NT2/D1 (cell line): ENCODE results near the gene PDGFRA.

Experiments used
- YY1 ChIP-seq: IDR thresholded peaks from 2 replicates; pipeline ENCODE4 v1.6.1; 2011; ENCODE audit not compliant: insufficient read length, insufficient read depth
- ZNF274 ChIP-seq: IDR thresholded peaks from 2 replicates; pipeline ENCODE4 v1.6.1; 2011; ENCODE audit warnings: mild to moderate bottlenecking, low read depth, low read length

DNA sequence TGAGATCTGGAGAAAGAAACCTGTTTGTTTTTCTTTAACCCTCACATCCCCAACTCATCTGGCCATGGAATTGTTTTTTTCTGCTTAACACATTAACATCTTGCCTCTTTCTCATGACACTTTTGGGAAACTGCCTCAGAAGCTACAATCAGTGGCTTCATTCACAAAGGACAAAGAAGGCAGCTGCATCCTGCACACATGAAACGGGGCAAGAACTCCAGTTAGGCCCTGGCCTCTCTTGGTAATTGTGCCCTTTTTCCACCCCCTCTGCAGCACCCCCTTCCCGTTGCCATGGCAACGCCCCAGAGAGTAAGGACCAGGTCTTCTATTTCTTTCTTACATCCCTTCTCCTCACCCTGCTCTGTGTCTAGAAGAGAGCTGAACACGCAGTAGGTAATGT, 103.4 kb downstream of the PDGFRA start:
- TF ChIP-seq YY1 (no peak), ZNF274 (no peak)
